ENCODE measurements around the gene LZIC. TPM values are rescaled to one million over a fixed set of nuclear protein-coding genes. Genes with fewer than 3 reads are reported as not detected.
A peak's percentile ranks its signal among the peaks of the same experiment; 100 is the strongest.

Gene LZIC
- total RNA-seq, 4 donors from 2014 or later, result 9.4 to 21.7 (median 19.4) TPM

DNA sequence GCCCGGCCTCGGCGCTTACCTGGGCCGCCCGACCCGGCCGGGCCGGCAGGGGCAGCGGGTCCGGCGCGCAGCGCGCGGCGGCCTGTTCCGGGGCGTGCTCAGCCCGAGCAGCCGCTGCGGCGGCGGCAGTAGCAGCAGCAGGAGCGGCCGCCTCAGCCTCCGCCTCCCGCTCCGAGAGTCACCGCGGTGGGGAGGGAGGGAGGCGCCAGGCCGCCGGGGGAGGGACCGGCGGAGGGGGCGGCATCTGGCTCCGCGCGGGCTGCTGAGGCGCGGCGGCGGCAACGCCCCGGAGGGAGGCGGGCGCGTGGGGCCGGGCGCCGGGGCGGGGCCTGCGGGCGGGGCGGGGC lies 33.1 kb downstream of the LZIC start, which contains the start of gene CTNNBIP1:
TSS of gene CTNNBIP1 (minus strand) at position 194 of the 347 bp plus-strand sequence. CDS start 38,205 bp downstream, outside the sequence.
- TF ChIP-seq, protein P1, sequence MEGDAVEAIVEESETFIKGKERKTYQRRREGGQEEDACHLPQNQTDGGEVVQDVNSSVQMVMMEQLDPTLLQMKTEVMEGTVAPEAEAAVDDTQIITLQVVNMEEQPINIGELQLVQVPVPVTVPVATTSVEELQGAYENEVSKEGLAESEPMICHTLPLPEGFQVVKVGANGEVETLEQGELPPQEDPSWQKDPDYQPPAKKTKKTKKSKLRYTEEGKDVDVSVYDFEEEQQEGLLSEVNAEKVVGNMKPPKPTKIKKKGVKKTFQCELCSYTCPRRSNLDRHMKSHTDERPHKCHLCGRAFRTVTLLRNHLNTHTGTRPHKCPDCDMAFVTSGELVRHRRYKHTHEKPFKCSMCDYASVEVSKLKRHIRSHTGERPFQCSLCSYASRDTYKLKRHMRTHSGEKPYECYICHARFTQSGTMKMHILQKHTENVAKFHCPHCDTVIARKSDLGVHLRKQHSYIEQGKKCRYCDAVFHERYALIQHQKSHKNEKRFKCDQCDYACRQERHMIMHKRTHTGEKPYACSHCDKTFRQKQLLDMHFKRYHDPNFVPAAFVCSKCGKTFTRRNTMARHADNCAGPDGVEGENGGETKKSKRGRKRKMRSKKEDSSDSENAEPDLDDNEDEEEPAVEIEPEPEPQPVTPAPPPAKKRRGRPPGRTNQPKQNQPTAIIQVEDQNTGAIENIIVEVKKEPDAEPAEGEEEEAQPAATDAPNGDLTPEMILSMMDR (IDR thresholded peaks at IDR 0.05 in 4 of 5, conservative IDR thresholded peaks at IDR 0.05 in 1 of 5), result no peak
- TF ChIP-seq POLR2A (IDR thresholded peaks at IDR 0.05), result peak in 1 of 2 donors; percentile 55
- in situ Hi-C loops (cut with MboI; ENCODE audit: low sequenced_read_pairs in 4 of 4), result no loop called here
- intact Hi-C loops (cut with DNase I; ENCODE audit: low total_unique reads), result loop anchor here (1.0 to 2.0 kb wide), 4 partner anchors 33 to 488 kb away; partner anchors contain the start of genes LZIC, NMNAT1 and UBE4B

DNA sequence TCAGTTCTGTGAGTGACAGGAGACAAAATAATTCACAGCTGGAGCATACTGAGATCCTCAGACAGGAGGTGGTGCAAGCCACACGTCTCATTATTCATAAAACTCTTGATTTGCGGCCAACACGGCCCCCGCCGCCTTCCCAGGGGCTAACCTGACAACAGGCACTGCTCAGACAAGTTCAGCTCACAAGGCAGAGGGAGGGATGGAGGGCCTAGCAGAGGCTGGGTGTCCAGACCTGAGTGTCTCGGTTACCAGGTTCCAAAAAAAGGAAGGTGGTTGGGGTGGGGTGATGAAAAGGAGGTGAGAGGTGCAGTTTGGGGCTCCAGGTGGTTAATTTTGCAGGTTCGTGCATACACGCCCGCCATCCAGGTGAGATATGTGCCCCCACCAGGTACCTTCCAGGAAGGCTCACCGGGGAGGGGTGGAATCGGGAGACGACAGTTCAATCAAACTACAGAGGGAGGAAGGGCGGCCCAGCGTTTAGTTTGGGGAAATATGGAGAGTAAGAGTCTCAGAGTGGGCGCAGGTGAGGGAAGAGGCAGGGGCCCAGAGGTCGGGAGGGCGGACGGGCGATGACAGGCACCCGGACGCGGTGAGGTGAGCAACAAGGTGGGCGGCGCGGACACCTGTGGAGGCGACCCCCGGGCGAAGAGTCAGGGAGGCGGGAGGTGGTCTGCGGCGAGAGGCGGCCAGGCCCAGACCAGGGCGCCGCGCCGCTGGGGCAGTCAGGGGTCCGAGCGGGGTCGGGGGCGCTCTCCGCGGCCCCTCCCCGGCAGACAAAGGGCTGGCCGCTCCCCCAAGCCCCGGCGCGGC lies 33.8 kb downstream of the LZIC start:
- in situ Hi-C loops (cut with MboI; ENCODE audit: low sequenced_read_pairs in 4 of 4), result no loop called here
- Histone ChIP-seq H3K4me1 (peaks cover 27 to 41% of the 10 kb centered on the region in 2 donors), H3K4me3 (peak overlapping the region; percentile 74 to 82 (median 80)), H3K9me3 (no peaks in the 10 kb centered on the region), H3K27ac (peak overlapping the region; percentile 70 to 85 (median 80)), H3K36me3 (no peaks in the 10 kb centered on the region), H3K27me3 (no peaks in the 10 kb centered on the region)
- ATAC-seq (no peak), DNase-seq (peak in 1 of 2 donors; percentile 30)
- intact Hi-C loops (cut with DNase I; ENCODE audit: low total_unique reads), result loop anchor here (1.0 to 2.0 kb wide), 4 partner anchors 34 to 489 kb away; partner anchors contain the start of genes LZIC, NMNAT1 and UBE4B
- TF ChIP-seq, protein P1 (IDR thresholded peaks at IDR 0.05 in 4 of 5, conservative IDR thresholded peaks at IDR 0.05 in 1 of 5), result no peak
- no peak for TF ChIP-seq POLR2A (IDR thresholded peaks at IDR 0.05)

More for the DNA sequence above, 33.1 kb downstream of the LZIC start, which contains the start of gene CTNNBIP1:
- no peaks in the 10 kb centered on the region for H3K9me3 ChIP-seq
- H3K4me1 ChIP-seq, result peaks cover 27 to 35% of the 10 kb centered on the region in 2 donors
- H3K27me3 ChIP-seq, result no peaks in the 10 kb centered on the region
- DNase-seq (no peak), ATAC-seq (peak; percentile 81 to 82)
- peak within 1 kb of the TSS; percentile 92 to 99 (median 98) for H3K27ac ChIP-seq
- peak within 1 kb of the TSS; percentile 74 to 82 (median 80) for H3K4me3 ChIP-seq
- H3K36me3 ChIP-seq, result no peaks in the 10 kb centered on the region

DNA sequence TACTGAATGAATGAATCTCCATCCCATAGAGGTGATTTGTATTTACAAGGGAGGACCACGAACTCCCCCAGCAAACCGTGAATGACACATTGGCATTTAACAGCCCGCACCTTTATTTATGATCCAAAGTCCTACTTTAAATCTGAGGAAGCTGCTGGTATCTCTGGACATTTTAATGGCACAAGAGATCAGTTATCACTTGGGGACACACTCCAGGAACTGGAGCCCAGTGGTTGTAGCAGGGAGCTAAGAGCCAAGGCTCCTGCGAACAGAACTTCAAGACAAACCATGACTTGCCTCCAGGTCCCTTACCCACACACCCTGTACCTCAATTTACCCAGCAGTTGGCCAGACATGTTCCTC lies 34.3 kb downstream of the LZIC start:
- Histone ChIP-seq H3K4me3 (peak overlapping the region; percentile 74 to 82 (median 80)), H3K36me3 (no peaks in the 10 kb centered on the region), H3K27ac (peak overlapping the region; percentile 70 to 85 (median 80)), H3K4me1 (peaks cover 27 to 47% of the 10 kb centered on the region in 2 donors), H3K9me3 (no peaks in the 10 kb centered on the region), H3K27me3 (no peaks in the 10 kb centered on the region)
- no peak for ATAC-seq
- in situ Hi-C loops (cut with MboI; ENCODE audit: low sequenced_read_pairs in 4 of 4) (no loop called here), intact Hi-C loops (cut with DNase I; ENCODE audit: low total_unique reads) (no loop called here)
- no peak for TF ChIP-seq POLR2A (IDR thresholded peaks at IDR 0.05)
- TF ChIP-seq, protein P1 (IDR thresholded peaks at IDR 0.05 in 4 of 5, conservative IDR thresholded peaks at IDR 0.05 in 1 of 5), result no peak
- DNase-seq, result no peak

DNA sequence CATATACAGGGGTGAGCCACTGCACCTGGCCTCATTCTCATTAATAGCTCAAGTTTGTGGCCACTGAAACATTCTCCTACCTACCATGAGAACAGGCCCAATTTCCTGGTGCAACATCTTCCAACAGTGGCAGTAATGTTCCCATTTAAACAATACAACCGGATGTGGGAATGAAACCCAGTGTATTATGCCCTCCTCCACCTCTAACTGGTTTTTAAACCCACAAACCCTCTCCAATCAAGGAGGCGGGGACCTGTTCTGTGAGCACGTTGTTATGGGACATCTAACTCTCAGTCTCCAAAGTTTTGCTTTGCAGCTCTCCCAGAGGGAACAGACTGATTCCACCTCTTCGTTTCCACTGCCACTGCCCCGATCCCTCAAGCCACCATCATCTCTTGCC lies 35.8 kb downstream of the LZIC start:
- H3K27ac ChIP-seq, result peak overlapping the region in 3 of 4 donors; percentile 15 to 85 (median 45)
- DNase-seq (no peak), ATAC-seq (no peak)
- H3K4me1 ChIP-seq, result peaks cover 27 to 61% of the 10 kb centered on the region in 2 donors
- no peak overlapping the region for H3K4me3 ChIP-seq
- in situ Hi-C loops (cut with MboI; ENCODE audit: low sequenced_read_pairs in 4 of 4), result no loop called here
- no peaks in the 10 kb centered on the region for H3K36me3 ChIP-seq
- H3K27me3 ChIP-seq, result no peaks in the 10 kb centered on the region
- TF ChIP-seq, protein P1 (IDR thresholded peaks at IDR 0.05 in 4 of 5, conservative IDR thresholded peaks at IDR 0.05 in 1 of 5), result no peak
- no peak for TF ChIP-seq POLR2A (IDR thresholded peaks at IDR 0.05)
- no peaks in the 10 kb centered on the region for H3K9me3 ChIP-seq
- intact Hi-C loops (cut with DNase I; ENCODE audit: low total_unique reads), result no loop called here
